EL (cell line): ENCODE results near the gene PPIL4.

ENCODE experiments used
- DNase-seq: peaks from one replicate; pipeline ENCODE4 v3.0.0-alpha.2; 2016

PPIL4 gene, protein sequence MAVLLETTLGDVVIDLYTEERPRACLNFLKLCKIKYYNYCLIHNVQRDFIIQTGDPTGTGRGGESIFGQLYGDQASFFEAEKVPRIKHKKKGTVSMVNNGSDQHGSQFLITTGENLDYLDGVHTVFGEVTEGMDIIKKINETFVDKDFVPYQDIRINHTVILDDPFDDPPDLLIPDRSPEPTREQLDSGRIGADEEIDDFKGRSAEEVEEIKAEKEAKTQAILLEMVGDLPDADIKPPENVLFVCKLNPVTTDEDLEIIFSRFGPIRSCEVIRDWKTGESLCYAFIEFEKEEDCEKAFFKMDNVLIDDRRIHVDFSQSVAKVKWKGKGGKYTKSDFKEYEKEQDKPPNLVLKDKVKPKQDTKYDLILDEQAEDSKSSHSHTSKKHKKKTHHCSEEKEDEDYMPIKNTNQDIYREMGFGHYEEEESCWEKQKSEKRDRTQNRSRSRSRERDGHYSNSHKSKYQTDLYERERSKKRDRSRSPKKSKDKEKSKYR

DNA sequence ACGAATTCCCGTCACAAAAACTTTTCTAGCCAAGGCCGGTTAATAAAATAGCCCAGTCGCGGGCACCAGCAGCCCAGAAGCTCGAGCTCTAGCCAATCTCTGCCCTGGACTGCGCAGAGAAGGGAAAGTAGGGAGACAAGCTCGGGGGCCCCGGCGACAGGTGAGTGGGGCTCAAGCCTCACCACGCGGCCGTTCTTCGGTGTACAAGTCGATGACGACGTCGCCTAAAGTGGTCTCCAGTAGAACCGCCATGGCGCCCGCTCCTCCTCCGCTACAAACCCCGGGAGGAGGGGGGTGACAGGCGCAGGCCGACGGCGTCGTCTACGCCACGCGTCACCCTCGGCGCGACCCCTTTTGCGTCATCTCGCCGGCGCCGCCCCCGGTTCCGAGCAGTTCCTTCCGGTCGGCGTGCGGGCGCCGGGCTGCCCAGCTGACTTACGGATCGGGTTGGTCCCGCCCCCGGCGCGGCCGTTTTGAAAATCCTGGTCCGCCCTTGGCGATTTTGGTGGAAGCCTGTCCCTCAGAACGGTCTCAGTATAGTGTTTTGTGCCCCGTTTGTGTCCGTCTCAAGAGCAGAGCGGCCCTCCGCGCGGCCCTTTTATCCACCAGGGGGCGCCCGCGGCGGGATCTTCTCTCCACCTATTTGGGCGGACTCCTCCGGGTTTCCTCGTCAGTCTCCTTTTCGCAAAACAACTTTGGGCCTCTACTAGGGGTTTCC lies at the start of gene PPIL4:
TSS of gene PPIL4 (minus strand) at position 290 of the 718 bp plus-strand sequence. CDS start at position 252, 38 bp downstream.
- peak; percentile 95 for DNase-seq

DNA sequence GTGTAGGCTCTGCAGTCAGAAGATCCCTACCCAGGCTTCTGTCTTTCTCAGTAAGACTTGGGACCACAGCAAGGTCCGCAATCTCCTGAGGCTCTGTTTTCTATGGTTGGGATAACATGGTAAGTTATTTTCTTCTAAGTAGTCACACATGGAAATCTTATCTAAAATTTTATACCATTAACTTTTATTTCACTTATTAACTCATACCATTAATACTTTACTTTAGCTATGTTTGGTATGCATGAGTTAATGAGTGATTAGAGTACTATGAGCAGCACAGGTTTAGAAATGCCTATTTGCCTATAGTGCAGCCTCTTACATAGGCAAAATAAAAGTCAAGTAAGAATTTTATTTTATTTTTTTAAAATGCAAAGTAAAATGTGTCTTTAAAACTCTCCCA lies 47.6 kb upstream of the PPIL4 start:
- DNase-seq = no peak

DNA sequence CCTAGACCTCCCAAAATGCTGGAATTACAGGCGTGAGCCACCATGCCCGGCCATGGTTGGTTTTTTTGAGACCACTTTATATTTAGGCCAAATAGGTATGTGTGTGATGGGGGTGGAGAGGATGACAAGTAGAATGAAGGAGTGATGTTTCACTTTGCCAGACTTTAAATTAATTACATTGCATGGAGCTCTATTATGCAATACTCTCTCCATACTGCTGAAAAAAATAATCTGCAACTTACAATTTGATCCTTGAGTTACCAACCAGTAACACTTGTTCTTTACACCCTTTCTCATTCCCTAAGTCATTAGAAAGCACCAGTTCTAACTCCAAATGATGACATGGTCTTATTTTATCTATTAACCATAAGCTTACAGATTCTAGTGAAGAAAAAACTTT lies 47.1 kb upstream of the PPIL4 start:
- no peak for DNase-seq

DNA sequence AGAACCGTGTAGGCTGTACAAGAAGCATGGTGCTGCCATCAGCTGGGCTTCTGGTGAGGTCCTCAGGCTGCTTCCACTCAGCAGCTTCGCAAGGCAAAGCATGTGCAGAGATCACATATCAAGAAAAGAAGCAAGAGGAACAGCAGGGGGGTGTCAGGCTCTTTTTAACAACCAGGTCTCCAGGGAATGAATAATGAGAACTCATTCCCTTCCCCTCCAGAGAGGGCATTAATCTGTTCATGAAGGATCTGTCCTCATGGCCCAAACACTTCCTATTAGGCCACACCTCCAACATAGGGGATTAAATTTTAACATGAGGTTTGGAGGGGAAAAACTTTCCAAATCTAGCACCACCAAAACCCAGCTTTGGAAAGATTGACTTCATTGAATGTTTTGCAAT lies 40.3 kb upstream of the PPIL4 start:
- no peak for DNase-seq

DNA sequence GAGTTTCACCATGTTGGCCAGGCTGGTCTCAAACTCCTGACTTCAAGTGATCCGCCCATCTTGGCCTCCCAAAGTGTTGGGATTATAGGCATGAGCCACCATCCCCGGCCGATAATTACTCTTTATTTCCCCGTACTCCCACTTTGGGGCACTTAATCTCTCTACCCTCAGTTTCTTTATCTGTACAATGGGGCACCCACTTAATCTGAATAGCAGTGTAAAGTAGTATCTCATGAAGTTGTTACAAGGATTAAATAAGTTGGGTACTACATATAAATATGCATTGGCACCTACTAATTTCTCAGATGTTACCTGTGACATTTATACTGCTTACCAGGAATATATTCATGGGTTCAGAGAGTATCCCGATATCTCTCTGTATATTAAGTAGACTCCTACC lies 35.5 kb upstream of the PPIL4 start:
- DNase-seq = no peak

DNA sequence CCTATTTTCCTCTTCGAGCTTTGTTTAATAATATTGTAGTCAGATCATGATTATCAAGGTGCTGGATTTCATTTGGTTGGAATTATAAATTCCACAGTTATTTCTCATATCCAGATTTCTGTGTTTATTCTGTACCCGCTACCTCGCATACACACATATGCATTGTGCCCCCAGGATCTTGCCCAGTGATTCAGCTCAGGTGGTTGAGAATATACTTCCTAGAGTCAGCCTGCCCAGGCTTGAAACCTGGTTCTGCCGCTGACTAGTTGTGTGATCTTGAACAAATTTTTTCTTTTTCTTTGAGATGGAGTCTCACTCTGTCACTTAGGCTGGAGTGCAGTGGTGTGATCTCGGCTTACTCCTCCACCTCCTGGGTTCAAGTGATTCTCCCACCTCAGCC lies 35.0 kb upstream of the PPIL4 start:
- DNase-seq = no peak

DNA sequence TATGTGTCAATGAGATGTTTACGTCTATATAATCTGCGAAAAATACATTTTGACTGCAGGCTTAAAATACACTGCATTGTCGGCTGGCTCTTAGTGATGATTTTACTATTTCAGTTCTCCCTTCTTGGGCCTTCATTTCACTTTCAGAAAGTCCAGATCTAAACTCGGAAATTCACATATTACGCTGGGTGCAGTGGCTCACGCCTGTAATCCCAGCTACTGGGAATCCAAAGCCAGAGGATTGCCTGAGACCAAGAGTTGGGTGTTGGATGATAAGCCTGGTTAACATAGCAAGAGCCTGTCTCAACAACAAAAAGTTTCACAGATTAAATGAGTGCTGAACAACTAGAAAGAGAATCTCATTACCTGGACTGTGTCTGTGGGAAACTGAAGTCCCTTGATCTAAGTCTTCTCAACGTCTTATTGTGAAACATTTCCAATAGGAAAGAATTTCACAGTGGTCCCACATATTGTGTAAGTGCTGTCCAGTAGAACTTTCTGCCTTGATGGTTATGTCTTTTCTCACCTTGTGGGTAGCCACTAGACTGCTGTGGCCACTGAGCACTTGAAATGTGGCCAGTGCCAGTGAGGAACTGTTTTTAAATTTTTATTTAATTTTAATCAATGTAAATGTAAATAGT lies 22.2 kb upstream of the PPIL4 start:
- no peak for DNase-seq

DNA sequence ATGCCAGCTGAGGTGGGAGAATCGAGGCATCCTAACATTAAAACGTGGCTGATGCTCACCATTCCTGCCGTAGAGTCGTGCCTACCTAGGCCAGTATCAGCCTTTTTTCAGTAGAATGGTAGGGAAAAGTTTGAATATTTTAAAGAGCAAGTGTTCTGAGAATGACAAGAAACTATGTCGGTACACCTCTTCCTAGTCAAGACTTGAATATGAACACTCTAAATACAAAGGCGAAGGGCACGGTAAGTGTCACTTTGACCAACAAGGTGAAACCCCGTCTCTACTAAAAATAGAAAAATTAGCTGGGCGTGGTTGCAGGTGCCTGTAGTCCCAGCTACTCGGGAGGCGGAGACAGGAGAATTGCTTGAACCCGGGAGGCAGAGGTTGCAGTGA lies 21.3 kb upstream of the PPIL4 start:
- no peak for DNase-seq

DNA sequence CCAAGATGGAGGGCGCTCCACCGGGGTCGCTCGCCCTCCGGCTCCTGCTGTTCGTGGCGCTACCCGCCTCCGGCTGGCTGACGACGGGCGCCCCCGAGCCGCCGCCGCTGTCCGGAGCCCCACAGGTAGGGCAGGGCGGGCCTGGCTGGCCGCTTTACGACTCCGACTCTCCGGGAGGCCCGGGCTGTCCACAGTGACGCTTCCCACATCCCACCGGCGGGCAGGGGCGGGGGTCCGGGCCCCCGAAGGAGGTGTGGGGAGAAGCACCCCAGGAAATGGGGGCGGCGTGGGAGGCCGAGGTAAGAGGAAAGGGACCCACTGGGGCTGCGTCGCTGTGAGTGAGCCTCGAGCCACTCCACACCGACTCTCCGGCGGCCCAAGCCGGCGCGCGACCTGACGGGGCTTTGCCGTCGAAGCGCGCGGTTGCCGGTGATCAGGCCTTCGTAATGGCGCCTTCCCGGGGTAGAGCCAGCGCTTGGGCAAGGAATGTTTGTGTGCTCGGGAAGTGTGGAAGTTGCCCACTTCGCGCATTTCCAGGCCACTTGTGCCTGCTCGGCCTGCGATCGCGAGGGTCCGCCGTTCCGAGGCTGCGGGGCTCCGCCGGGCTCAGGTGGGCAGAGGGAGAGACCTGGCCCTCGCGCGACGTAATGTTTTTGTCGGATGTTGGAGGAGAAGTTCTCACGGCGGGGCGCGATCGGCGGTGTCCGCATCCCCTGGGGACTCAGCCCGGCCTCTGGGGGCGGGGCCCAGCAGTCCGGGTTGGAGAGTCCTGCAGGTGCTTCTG lies 20.8 kb upstream of the PPIL4 start:
- DNase-seq = peak; percentile 43

DNA sequence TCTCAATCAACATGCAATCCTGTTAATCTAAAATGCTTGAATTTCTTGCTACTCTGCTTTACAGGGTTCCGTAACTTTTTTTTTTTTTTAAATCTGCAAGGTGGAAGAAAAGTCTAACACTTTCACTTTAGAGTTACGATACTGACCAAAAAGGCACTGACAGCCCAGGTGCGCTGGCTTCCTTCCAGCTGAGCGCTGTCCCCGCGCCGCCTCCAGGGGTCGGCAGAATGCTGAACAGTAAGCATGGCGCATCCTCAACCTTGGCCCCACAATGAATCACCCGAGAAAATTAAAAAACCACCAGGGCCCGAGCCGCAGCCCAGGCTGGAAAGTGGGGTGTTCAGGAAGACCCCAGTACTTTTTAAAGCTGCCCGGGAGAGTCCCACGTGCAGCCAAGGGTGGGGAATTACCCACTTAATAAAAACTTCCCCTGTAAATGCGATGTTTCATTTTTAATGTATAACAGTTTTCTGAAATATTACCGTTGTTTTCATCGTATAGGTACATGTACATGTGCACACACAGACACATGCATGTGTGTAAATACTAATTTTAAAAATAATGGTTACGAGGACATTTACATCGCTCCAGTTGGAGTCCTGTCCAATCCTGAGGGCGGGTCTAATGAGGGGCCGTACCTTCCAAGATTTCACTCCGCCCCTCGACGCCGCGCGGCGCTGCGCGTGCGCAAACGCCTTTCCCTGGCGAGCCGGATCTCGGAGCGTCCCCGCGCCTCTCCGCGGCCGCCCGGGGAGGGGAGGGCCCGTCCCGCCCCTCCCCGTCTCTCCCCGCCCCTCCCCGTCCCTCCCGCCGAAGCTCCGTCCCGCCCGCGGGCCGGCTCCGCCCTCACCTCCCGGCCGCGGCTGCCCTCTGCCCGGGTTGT lies 19.9 kb upstream of the PPIL4 start, which contains the start of gene GINM1:
TSS of gene GINM1 (plus strand) at position 849 of the 883 bp plus-strand sequence. CDS start 40 bp downstream, outside the sequence.
- DNase-seq = peak; percentile 94

DNA sequence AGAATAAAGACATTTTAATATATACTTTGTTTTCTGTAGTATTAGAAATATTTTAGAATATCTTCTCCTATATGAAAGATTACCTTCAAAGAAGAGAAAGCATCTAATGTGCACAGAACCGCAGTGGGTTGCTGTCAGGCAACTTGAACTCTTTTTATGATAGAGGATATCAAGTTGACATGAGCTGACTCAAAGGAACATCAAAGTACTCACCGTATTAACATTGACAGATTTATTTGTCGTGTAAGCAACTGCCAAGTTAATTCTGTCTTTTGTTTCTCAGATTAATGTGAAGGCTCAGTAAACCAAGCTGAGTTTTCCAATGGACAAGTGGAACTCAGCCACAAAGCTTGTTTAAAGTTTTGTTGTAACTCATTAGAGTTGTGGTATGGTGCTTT lies 18.1 kb upstream of the PPIL4 start:
- DNase-seq = no peak

DNA sequence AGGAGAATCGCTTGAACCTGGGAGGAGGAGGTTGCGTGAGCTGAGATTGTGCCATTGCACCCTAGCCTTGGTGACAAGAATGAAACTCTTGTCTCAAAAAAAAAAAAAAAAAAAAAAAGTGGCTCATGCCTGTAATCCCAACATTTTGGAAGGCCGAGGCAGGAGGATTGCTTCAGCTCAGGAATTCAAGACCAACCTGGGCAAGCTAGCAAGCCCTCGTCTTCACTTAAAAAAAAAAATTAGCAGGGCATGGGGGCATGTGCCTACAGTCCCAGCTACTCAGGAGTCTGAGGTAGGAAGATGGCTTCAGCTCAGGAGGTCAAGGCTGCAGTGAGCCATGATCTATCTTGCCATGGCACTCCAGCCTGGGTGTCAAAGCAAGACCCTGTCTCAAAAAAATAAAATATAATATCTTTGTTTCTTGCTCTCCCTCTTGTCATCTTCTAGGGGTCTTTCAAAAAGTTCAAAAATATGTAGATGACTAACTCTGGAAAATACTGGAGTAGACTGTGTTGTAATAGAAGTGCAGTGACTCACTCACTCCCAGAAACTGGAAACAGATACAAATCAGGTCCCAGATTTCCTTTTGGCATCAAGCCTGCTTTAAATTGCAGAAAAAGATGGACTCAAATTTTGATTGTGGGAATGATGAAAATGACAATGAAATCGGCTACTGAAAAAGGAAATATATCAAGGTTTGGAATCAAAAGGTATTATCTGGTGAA lies 17.5 kb upstream of the PPIL4 start:
- DNase-seq = peak; percentile 86

DNA sequence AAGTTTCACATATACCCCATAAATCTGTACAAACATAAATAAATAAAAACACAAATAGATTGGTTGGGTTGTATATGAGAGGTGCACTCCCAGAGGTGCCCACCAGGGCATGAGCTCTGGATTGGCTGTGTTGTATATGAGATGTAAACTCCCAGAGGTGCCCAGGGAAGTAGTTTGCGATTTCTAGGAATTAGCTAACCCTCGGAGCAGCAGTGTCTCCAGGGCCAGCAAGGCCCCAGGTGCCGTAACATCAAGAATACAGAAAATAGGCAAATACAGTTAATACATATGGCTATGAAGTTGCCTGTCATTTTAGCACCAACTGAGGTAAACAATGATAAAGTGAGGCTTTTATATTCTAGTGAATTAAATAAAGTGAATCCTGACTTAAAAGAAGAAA lies 14.9 kb upstream of the PPIL4 start:
- DNase-seq = peak; percentile 18

DNA sequence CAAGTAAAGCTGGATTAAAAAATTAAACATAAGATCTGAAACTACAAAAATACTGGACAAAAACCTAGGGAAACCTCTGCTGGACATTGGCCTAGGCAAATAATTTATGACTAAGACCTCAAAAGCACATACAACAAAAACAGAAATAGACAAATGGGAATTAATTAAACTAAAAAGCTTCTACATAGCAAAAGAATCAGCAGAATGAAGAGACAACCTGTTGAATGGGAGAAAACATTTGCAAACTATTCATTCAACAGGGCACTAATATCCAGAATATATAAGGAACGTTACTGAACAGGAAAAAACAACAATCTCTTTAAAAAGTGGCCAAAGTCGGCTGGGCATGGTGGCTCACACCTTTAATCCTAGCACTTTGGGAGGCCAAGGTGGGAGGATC lies 13.5 kb upstream of the PPIL4 start:
- DNase-seq = no peak

DNA sequence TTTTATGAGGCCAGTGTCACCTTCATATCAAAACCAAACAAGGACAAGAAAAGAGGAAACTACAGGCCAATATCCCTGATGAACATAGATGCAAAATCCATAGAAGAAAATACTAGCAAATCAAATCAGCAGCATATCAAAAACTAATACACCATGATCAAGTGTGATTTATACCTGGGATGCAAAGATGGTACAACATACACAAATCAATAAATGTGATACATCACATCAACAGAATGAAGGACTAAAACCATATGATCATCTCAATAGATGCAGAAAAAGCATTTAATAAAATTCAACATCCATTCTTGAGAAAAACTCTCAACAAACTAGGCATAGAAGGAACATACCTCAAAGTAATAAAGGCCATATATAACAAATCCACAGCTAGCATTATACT lies 12.2 kb upstream of the PPIL4 start:
- DNase-seq = no peak

DNA sequence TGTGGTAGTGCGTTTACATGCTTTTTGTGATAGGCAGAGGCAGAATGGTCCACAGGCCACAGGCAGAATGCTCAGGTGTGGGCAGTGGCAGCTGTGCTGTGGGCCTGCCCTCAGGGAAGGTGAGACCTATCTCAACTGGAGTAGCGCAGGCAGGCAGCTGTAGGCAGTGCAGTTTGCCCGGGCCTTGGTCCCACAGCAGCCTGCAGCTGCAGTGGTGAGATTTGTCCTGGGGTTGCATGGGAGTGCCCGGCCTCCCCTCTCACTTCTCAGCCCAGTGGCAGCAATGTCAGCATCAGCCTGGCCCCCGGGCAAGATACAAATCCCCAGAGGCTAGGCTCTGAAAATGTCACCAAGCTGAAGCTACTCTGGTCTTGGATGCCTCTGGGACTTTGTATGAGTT lies 6.1 kb upstream of the PPIL4 start:
- no peak for DNase-seq

DNA sequence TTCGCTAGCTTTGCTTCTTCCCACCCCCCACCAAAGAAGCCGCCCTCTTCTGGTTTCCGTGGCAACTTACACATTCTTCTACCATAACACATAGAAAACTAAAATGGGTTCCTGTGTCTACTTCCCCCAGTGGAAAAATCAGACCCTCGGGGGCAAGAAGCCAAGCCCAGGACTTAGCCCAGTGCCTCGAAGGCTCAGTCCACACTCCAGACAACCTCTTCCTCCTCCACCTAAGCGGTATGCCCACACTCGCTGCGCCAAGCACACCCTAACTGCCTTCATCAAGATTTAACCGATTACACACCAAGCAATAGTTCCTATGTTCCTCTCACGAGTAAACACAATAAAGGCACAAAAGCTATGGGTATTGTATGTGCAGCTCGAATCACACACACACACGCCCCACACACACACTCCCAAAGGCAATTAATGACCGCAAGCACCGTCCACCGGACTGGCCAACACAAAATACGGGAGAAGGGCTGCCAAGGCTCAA lies 537 bp downstream of the PPIL4 start:
- DNase-seq = peak; percentile 67

DNA sequence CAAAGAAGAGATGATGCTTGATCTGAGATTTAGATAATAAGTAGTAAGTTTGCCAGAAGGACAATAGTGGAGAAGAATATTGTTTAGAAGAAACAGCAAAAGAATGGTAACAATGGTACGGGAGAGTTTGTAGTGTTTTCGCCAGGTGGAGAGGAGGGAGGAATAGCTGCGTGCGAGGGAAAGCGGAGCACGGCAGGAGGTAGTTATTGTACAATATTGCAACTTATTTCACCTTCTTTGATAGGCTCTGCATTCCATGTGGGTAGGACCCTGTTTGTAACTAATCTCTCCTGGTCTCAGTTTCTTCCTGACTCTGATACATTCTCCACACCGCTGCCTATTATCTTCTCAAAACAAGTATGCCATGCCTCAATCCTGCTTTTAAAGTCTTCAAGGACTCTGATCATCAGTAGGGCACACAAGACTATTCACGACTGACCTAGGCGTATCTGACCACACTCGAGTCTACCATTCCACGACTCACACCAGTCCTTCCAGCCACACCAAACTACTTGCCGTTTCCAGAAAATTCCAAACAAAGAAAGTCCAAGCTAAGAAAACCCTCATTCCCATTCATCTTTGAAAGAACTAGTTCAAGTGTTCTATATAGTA lies 1.1 kb downstream of the PPIL4 start:
- DNase-seq = no peak

DNA sequence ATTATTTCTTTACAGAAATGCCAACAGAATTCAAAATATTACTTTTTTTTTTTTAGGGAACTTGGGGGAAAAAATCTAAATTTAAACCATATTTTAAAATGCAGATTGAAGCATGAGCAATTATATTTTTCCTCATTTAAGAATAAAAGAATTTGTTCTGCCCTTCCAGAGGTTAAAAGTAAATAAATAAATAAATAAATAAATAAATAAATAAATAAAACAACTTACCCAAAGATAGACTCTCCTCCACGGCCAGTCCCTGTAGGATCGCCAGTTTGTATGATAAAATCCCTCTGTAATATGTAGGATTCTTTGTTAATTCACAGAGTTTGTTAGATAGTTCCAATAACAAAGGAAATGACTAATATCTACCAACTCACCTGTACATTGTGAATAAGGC lies 4.7 kb downstream of the PPIL4 start:
- DNase-seq = no peak

DNA sequence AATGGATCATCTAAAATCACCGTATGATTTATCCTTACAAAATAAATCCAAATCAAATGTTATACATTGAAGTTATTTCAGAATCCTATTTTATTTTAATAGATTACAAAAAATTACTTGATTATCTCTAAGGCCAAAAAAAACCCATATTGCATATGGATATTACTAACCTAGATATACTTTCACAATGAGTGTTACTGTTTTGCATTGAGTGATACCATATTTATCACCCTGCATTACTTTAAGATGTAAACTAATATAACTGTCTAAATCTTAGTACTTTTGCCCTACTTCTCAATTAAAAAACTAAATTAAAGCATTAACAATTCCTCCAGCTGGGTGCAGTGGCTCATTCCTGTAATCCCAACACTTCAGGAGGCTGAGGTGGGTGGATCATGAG lies 11.1 kb downstream of the PPIL4 start:
- DNase-seq = no peak
